WTC11 (cell line): ENCODE data around the gene OR2V2. TPM values are rescaled to one million over a fixed set of nuclear protein-coding genes. Genes with fewer than 3 reads are reported as not detected.

Experiments
- ATAC-seq: fragments of 200-7000 bp; cut with Tn5 transposase; 2 replicates; pipeline ENCODE4 v1.10.0; 2021; ENCODE audit warnings: mild to moderate bottlenecking, moderate library complexity
- CTCF ChIA-PET: fragments of 300-600 bp; sonication (Branson Sonifier 250); formaldehyde crosslinking; loops from one replicate; lab custom pipeline; 2021; ENCODE audit warnings: antibody characterized with exemption; lab: Charles Lee
- POLR2A ChIA-PET: fragments of 350-600 bp; sonication (Branson Sonifier 250); formaldehyde crosslinking; loops from one replicate; lab custom pipeline; 2021; ENCODE audit warnings: antibody characterized with exemption; lab: Charles Lee
- DNase-seq: peaks from one replicate; pipeline ENCODE4 v3.0.0; 2021; ENCODE audit warnings: low spot score
- H3K27ac Mint-ChIP-seq: 2 replicates; pipeline ENCODE4 v1.8.0; 2021; ENCODE audit warnings: mixed read lengths
- H3K27me3 Mint-ChIP-seq: 2 replicates; pipeline ENCODE4 v1.8.0; 2021; ENCODE audit warnings: low read depth, mild to moderate bottlenecking, moderate library complexity, mixed read lengths
- H3K36me3 Mint-ChIP-seq: 2 replicates; pipeline ENCODE4 v1.8.0; 2021; ENCODE audit warnings: mixed read lengths
- H3K4me1 Mint-ChIP-seq: 2 replicates; pipeline ENCODE4 v1.8.0; 2022; ENCODE audit warnings: mixed read lengths
- H3K4me3 Mint-ChIP-seq: 2 replicates; pipeline ENCODE4 v1.8.0; 2021; ENCODE audit warnings: mild to moderate bottlenecking, moderate library complexity, mixed read lengths
- H3K9me3 Mint-ChIP-seq: 2 replicates; pipeline ENCODE4 v1.8.0; 2021; ENCODE audit warnings: mixed read lengths
- ATF2 ChIP-seq: sonication (generic); formaldehyde crosslinking; IDR thresholded peaks from 2 replicates; pipeline ENCODE4 v1.8.1; 2022; ENCODE audit warnings: low read depth, missing genetic modification reagents, borderline replicate concordance
- CBFB ChIP-seq: sonication (generic); formaldehyde crosslinking; IDR thresholded peaks from 2 replicates; pipeline ENCODE4 v1.8.1; 2022; ENCODE audit warnings: mild to moderate bottlenecking, low read depth, missing genetic modification reagents
- CREB1 ChIP-seq: sonication (generic); formaldehyde crosslinking; IDR thresholded peaks from 2 replicates; pipeline ENCODE4 v1.8.0; 2023; ENCODE audit warnings: mild to moderate bottlenecking, missing genetic modification reagents
- E2F1 ChIP-seq: sonication (generic); formaldehyde crosslinking; IDR thresholded peaks from 2 replicates; pipeline ENCODE4 v1.8.0; 2022; ENCODE audit warnings: mild to moderate bottlenecking, missing genetic modification reagents
- ESRRA ChIP-seq: sonication (generic); formaldehyde crosslinking; IDR thresholded peaks from 2 replicates; pipeline ENCODE4 v1.8.1; 2022; ENCODE audit warnings: mild to moderate bottlenecking, missing genetic modification reagents, borderline replicate concordance
- FOXK1 ChIP-seq: sonication (generic); formaldehyde crosslinking; IDR thresholded peaks from 2 replicates; pipeline ENCODE4 v1.8.0; 2022; ENCODE audit warnings: mild to moderate bottlenecking, moderate library complexity, missing genetic modification reagents
- FOXP1 ChIP-seq: sonication (generic); formaldehyde crosslinking; IDR thresholded peaks from 2 replicates; pipeline ENCODE4 v1.8.0; 2022; ENCODE audit warnings: missing genetic modification reagents, mild to moderate bottlenecking, moderate library complexity, borderline replicate concordance
- GRHL2 ChIP-seq: fragments of 250-450 bp; sonication (Bioruptor Pico); IDR thresholded peaks from 2 replicates; pipeline ENCODE4 v1.8.0; 2022; ENCODE audit warnings: mild to moderate bottlenecking, moderate library complexity; ENCODE audit not compliant: insufficient replicate concordance, severe bottlenecking
- HMGA2 ChIP-seq: fragments of 250-450 bp; sonication (Bioruptor Pico); IDR thresholded peaks from 2 replicates; pipeline ENCODE4 v1.4.0; 2021; ENCODE audit warnings: mild to moderate bottlenecking, moderate library complexity
- JAZF1 ChIP-seq: fragments of 250-450 bp; sonication (Bioruptor Pico); IDR thresholded peaks from 2 replicates; pipeline ENCODE4 v1.9.0; 2021; ENCODE audit warnings: moderate library complexity, mild to moderate bottlenecking, inconsistent platforms
- JUN ChIP-seq: sonication (generic); formaldehyde crosslinking; IDR thresholded peaks from 2 replicates; pipeline ENCODE4 v1.8.0; 2023; ENCODE audit warnings: mild to moderate bottlenecking, missing genetic modification reagents
- KAT7 ChIP-seq: sonication (generic); formaldehyde crosslinking; IDR thresholded peaks from 2 replicates; pipeline ENCODE4 v1.8.1; 2023; ENCODE audit warnings: missing genetic modification reagents, mild to moderate bottlenecking, borderline replicate concordance
- MLX ChIP-seq: sonication (generic); formaldehyde crosslinking; IDR thresholded peaks from 2 replicates; pipeline ENCODE4 v1.8.1; 2023; ENCODE audit warnings: mild to moderate bottlenecking, missing genetic modification reagents, moderate library complexity
- NR1H2 ChIP-seq: sonication (generic); formaldehyde crosslinking; IDR thresholded peaks from 2 replicates; pipeline ENCODE4 v1.9.0; 2021; ENCODE audit warnings: mild to moderate bottlenecking, moderate library complexity, missing genetic modification reagents
- PRDM15 ChIP-seq: sonication (generic); formaldehyde crosslinking; IDR thresholded peaks from 2 replicates; pipeline ENCODE4 v1.8.0; 2022; ENCODE audit warnings: missing genetic modification reagents
- SP1 ChIP-seq: sonication (generic); formaldehyde crosslinking; conservative IDR thresholded peaks from 2 replicates; pipeline ENCODE4 v1.8.1; 2022; ENCODE audit warnings: missing genetic modification reagents
- TCF7 ChIP-seq: sonication (generic); formaldehyde crosslinking; IDR thresholded peaks from 2 replicates; pipeline ENCODE4 v1.8.0; 2022; ENCODE audit warnings: mild to moderate bottlenecking, low read depth, missing genetic modification reagents, moderate library complexity
- TEAD4 ChIP-seq: sonication (generic); formaldehyde crosslinking; IDR thresholded peaks from 2 replicates; pipeline ENCODE4 v1.8.0; 2022; ENCODE audit warnings: mild to moderate bottlenecking, missing genetic modification reagents
- TP53 ChIP-seq: sonication (generic); formaldehyde crosslinking; IDR thresholded peaks from 2 replicates; pipeline ENCODE4 v1.8.1; 2023; ENCODE audit warnings: mild to moderate bottlenecking, missing genetic modification reagents
- USF1 ChIP-seq: sonication (generic); formaldehyde crosslinking; IDR thresholded peaks from 2 replicates; pipeline ENCODE4 v1.8.0; 2022; ENCODE audit warnings: mild to moderate bottlenecking, missing genetic modification reagents
- ZNF423 ChIP-seq: fragments of 250-450 bp; sonication (Bioruptor Pico); IDR thresholded peaks from 2 replicates; pipeline ENCODE4 v2.1.2; 2022; ENCODE audit warnings: mild to moderate bottlenecking, moderate library complexity
- ZSCAN18 ChIP-seq: fragments of 250-450 bp; sonication (Bioruptor Pico); IDR thresholded peaks from 2 replicates; pipeline ENCODE4 v2.1.2; 2022; ENCODE audit warnings: mild to moderate bottlenecking, moderate library complexity
- total RNA-seq: library from RNA; stranded (reverse); gene quantifications from 3 replicates; pipeline ENCODE4 v1.2.3, GENCODE V29; 2021

Gene OR2V2
- total RNA-seq, 1 experiment from 2014 or later: not detected

- TF ChIP-seq PRDM15 (CRISPR knock-in tag): no peak
- TF ChIP-seq CREB1: no peak
- TF ChIP-seq KAT7 (CRISPR knock-in tag): no peak
- no peak for TF ChIP-seq JAZF1
- no peak for TF ChIP-seq E2F1 (CRISPR knock-in tag)
- no peak for TF ChIP-seq NR1H2 (CRISPR knock-in tag)
- TF ChIP-seq HMGA2 (CRISPR knock-in tag): no peak
- TF ChIP-seq GRHL2: no peak
- TF ChIP-seq FOXP1 (CRISPR knock-in tag): no peak
- TF ChIP-seq ZNF423 (CRISPR knock-in tag): no peak
These were observed 50.8 kb downstream of the OR2V2 start (continued) for GRCh38 chr5:181198106-181198685.

- CTCF ChIA-PET: interaction anchor here (0.9 to 1.6 kb wide), 3 partner anchors 14 to 30 kb away, joined by 3 to 10 read pairs (median 3); no protein-coding TSS in a partner anchor
- no peak overlapping the region for H3K4me3 Mint-ChIP-seq
These were observed 51.6 kb downstream of the OR2V2 start for GRCh38 chr5:181198905-181199519.

More at GRCh38 chr5:181198905-181199519, 51.6 kb downstream of the OR2V2 start:
- POLR2A ChIA-PET: interaction anchor here (1.0 to 1.3 kb wide), 2 partner anchors 8 to 61 kb away, joined by 3 read pairs; no protein-coding TSS in a partner anchor
- peaks cover 56% of the 10 kb centered on the region for H3K27me3 Mint-ChIP-seq
- TF ChIP-seq SP1 (no peak), USF1 (CRISPR knock-in tag) (no peak), MLX (CRISPR knock-in tag) (no peak), CBFB (CRISPR knock-in tag) (no peak), TCF7 (CRISPR knock-in tag) (no peak), HMGA2 (CRISPR knock-in tag) (no peak), ATF2 (no peak), ESRRA (CRISPR knock-in tag) (no peak), ZNF423 (CRISPR knock-in tag) (no peak), FOXP1 (CRISPR knock-in tag) (no peak), TP53 (no peak), TEAD4 (no peak), JUN (no peak), ZSCAN18 (CRISPR knock-in tag) (no peak), FOXK1 (CRISPR knock-in tag) (no peak)
- TF ChIP-seq, all 79 proteins: peak for 0
- ATAC-seq: peak; percentile 29
- H3K27ac Mint-ChIP-seq: no peak overlapping the region
- peaks cover 54% of the 10 kb centered on the region for H3K4me1 Mint-ChIP-seq
- no peaks in the 10 kb centered on the region for H3K36me3 Mint-ChIP-seq
- DNase-seq: peak; percentile 16
- H3K9me3 Mint-ChIP-seq: no peaks in the 10 kb centered on the region
